Measurements from ENCODE around the gene HIRIP3.

Gene HIRIP3

GRCh38 chr16:30026449-30026848, 31.0 kb upstream of the HIRIP3 start:
- Mint-ChIP-seq H3K4me1 (peaks cover 14% of the 10 kb centered on the region), H3K27me3 (ENCODE audit: low read depth) (peaks cover 40% of the 10 kb centered on the region), H3K9me3 (no peaks in the 10 kb centered on the region), H3K27ac (no peak overlapping the region), H3K4me3 (no peak overlapping the region), H3K36me3 (ENCODE audit: low read depth) (no peaks in the 10 kb centered on the region)
- TF ChIP-seq CTCF (IDR thresholded peaks at IDR 0.05; ENCODE audit: unreplicated experiment in 3 of 3), result no peak

- Mint-ChIP-seq H3K27me3 (ENCODE audit: low read depth) (peaks cover 44% of the 10 kb centered on the region), H3K4me1 (peaks cover 14% of the 10 kb centered on the region), H3K9me3 (no peaks in the 10 kb centered on the region), H3K4me3 (no peak overlapping the region), H3K27ac (no peak overlapping the region), H3K36me3 (ENCODE audit: low read depth) (no peaks in the 10 kb centered on the region)
- TF ChIP-seq CTCF (IDR thresholded peaks at IDR 0.05; ENCODE audit: unreplicated experiment in 3 of 3), result no peak
These were observed 30.2 kb upstream of the HIRIP3 start for GRCh38 chr16:30025574-30025973.

GRCh38 chr16:30025156-30025555, 29.7 kb upstream of the HIRIP3 start:
- no peak overlapping the region for H3K4me3 Mint-ChIP-seq
- no peaks in the 10 kb centered on the region for H3K36me3 Mint-ChIP-seq (ENCODE audit: low read depth)
- TF ChIP-seq CTCF (IDR thresholded peaks at IDR 0.05; ENCODE audit: unreplicated experiment in 3 of 3), result no peak
- H3K4me1 Mint-ChIP-seq, result peaks cover 14% of the 10 kb centered on the region
- H3K9me3 Mint-ChIP-seq, result no peaks in the 10 kb centered on the region
- H3K27ac Mint-ChIP-seq, result no peak overlapping the region
- H3K27me3 Mint-ChIP-seq (ENCODE audit: low read depth), result peaks cover 45% of the 10 kb centered on the region

- H3K27ac Mint-ChIP-seq, result no peak overlapping the region
- peaks cover 14% of the 10 kb centered on the region for H3K4me1 Mint-ChIP-seq
- no peaks in the 10 kb centered on the region for H3K36me3 Mint-ChIP-seq (ENCODE audit: low read depth)
- H3K4me3 Mint-ChIP-seq, result no peak overlapping the region
- no peak for TF ChIP-seq CTCF (IDR thresholded peaks at IDR 0.05; ENCODE audit: unreplicated experiment in 3 of 3)
- H3K27me3 Mint-ChIP-seq (ENCODE audit: low read depth), result peaks cover 39% of the 10 kb centered on the region
- H3K9me3 Mint-ChIP-seq, result no peaks in the 10 kb centered on the region
These were observed 29.0 kb upstream of the HIRIP3 start for GRCh38 chr16:30024451-30024850.

- TF ChIP-seq CTCF (IDR thresholded peaks at IDR 0.05; ENCODE audit: unreplicated experiment in 3 of 3), result no peak
- Mint-ChIP-seq H3K36me3 (ENCODE audit: low read depth) (no peaks in the 10 kb centered on the region), H3K4me3 (no peak overlapping the region), H3K9me3 (no peaks in the 10 kb centered on the region), H3K27me3 (ENCODE audit: low read depth) (peaks cover 40% of the 10 kb centered on the region), H3K4me1 (peaks cover 14% of the 10 kb centered on the region), H3K27ac (no peak overlapping the region)
These were observed 28.2 kb upstream of the HIRIP3 start for GRCh38 chr16:30023586-30023985.

- no peak within 1 kb of the TSS for H3K4me3 Mint-ChIP-seq
- H3K36me3 Mint-ChIP-seq (ENCODE audit: low read depth), result no peaks in the 10 kb centered on the region
- no peak within 1 kb of the TSS for H3K27ac Mint-ChIP-seq
- H3K27me3 Mint-ChIP-seq (ENCODE audit: low read depth), result peaks cover 33% of the 10 kb centered on the region
- peaks cover 7% of the 10 kb centered on the region for H3K4me1 Mint-ChIP-seq
- no peak for TF ChIP-seq CTCF (IDR thresholded peaks at IDR 0.05; ENCODE audit: unreplicated experiment in 3 of 3)
- no peaks in the 10 kb centered on the region for H3K9me3 Mint-ChIP-seq
These were observed 27.5 kb upstream of the HIRIP3 start, which contains the start of gene C16orf92 for GRCh38 chr16:30022887-30023286. C16orf92 (plus strand) TSS chr16:30023198; CDS start chr16:30023341, 143 bp downstream.
